Upper lobe of right lung (tissue), 1 donor: ENCODE results near the gene TXNDC15. TPM values are rescaled to one million over a fixed set of nuclear protein-coding genes. Genes with fewer than 3 reads are reported as not detected.
"Not testable (repeated sequence)": the region's sequence is repeated elsewhere in the genome, so short reads cannot be mapped to it uniquely, and the experiment has no call there.

Source experiments
- ATAC-seq: fragments of 200-7000 bp; cut with Tn5 transposase; one replicate; pipeline ENCODE4 v1.9.1; 2020; ENCODE audit warnings: mild to moderate bottlenecking, moderate library complexity
- DNase-seq: peaks from one replicate; pipeline ENCODE4 v3.0.0-alpha.2; 2020
- H3K27ac ChIP-seq: fragments of 200-600 bp; one replicate; pipeline ENCODE4 v1.8.0; 2022
- H3K27me3 ChIP-seq: fragments of 200-600 bp; one replicate; pipeline ENCODE4 v1.8.0; 2022; ENCODE audit warnings: mild to moderate bottlenecking
- H3K36me3 ChIP-seq: fragments of 200-600 bp; one replicate; pipeline ENCODE4 v1.8.0; 2022
- H3K4me1 ChIP-seq: fragments of 200-600 bp; one replicate; pipeline ENCODE4 v1.8.0; 2022
- H3K4me3 ChIP-seq: fragments of 200-600 bp; one replicate; pipeline ENCODE4 v1.8.0; 2022; ENCODE audit warnings: mild to moderate bottlenecking
- H3K9me3 ChIP-seq: fragments of 200-600 bp; one replicate; pipeline ENCODE4 v1.8.0; 2022
- CTCF ChIP-seq: fragments of 200-600 bp; IDR thresholded peaks from one replicate; pipeline ENCODE4 v1.8.0; 2022; ENCODE audit warnings: antibody characterized with exemption
- intact Hi-C: fragments of 100-400 bp; cut with DNase I; formaldehyde crosslinking; loops from one replicate; pipeline ENCODE4 v1.11.0; 2022
- total RNA-seq: library from RNA; stranded (reverse); fragmentation: NEBNext Ultra II Directional; extraction: Animal tissue kit (Norgen Biotek cat#: 25700); gene quantifications from one replicate; pipeline ENCODE4 v1.2.1, GENCODE V29; 2021
- donor health status: DM: no; HTN: yes; CAD: no; lungs with severe emphysema.

Gene TXNDC15
- total RNA-seq, 1 donor from 2014 or later: 60.6 TPM

GRCh38 chr5:134837530-134838181 is 36.5 kb upstream of the TXNDC15 start:
- TF ChIP-seq CTCF: no peak
- intact Hi-C loops: no loop called here
- Histone ChIP-seq H3K27me3 (no peaks in the 10 kb centered on the region), H3K4me1 (peaks cover 6% of the 10 kb centered on the region), H3K27ac (peak overlapping the region; percentile 20), H3K36me3 (peaks cover 17% of the 10 kb centered on the region), H3K9me3 (no peaks in the 10 kb centered on the region), H3K4me3 (no peak overlapping the region)
- ATAC-seq (no peak), DNase-seq (no peak)

- H3K27me3 ChIP-seq, H3K9me3 ChIP-seq, H3K4me1 ChIP-seq, DNase-seq, intact Hi-C loops, H3K4me3 ChIP-seq: not testable (repeated sequence)
- Histone ChIP-seq H3K36me3 (peaks cover 17% of the 10 kb centered on the region), H3K27ac (peak overlapping the region; percentile 26)
- ATAC-seq: peak; percentile 83
These were observed 35.8 kb upstream of the TXNDC15 start for GRCh38 chr5:134838361-134838760.

- no peaks in the 10 kb centered on the region for H3K9me3 ChIP-seq
- H3K36me3 ChIP-seq: peaks cover 14% of the 10 kb centered on the region
- H3K27me3 ChIP-seq: no peaks in the 10 kb centered on the region
- DNase-seq (no peak), ATAC-seq (no peak)
- no peak overlapping the region for H3K27ac ChIP-seq
- no peak overlapping the region for H3K4me3 ChIP-seq
- no peak for TF ChIP-seq CTCF
- H3K4me1 ChIP-seq: peaks cover 6% of the 10 kb centered on the region
- intact Hi-C loops: no loop called here
These were observed 33.4 kb upstream of the TXNDC15 start for GRCh38 chr5:134840811-134841210.

GRCh38 chr5:134844252-134844651 is 29.9 kb upstream of the TXNDC15 start:
- peaks cover 18% of the 10 kb centered on the region for H3K4me1 ChIP-seq
- H3K27ac ChIP-seq: no peak overlapping the region
- H3K9me3 ChIP-seq: no peaks in the 10 kb centered on the region
- intact Hi-C loops: no loop called here
- no peak overlapping the region for H3K4me3 ChIP-seq
- no peak for DNase-seq
- TF ChIP-seq CTCF: no peak
- H3K36me3 ChIP-seq: peaks cover 5% of the 10 kb centered on the region
- no peak for ATAC-seq
- no peaks in the 10 kb centered on the region for H3K27me3 ChIP-seq

GRCh38 chr5:134845335-134845851 is 28.8 kb upstream of the TXNDC15 start:
- H3K4me3 ChIP-seq: peak overlapping the region; percentile 78
- ATAC-seq (no peak), DNase-seq (no peak)
- H3K9me3 ChIP-seq: no peaks in the 10 kb centered on the region
- no peaks in the 10 kb centered on the region for H3K27me3 ChIP-seq
- intact Hi-C loops: no loop called here
- no peak for TF ChIP-seq CTCF
- peak overlapping the region; percentile 96 for H3K27ac ChIP-seq
- H3K4me1 ChIP-seq: peaks cover 23% of the 10 kb centered on the region
- H3K36me3 ChIP-seq: peaks cover 5% of the 10 kb centered on the region

GRCh38 chr5:134845852-134846640 is 28.1 kb upstream of the TXNDC15 start, which contains the start of gene C5orf24:
C5orf24 (plus strand) TSS chr5:134845968; CDS start chr5:134854901, 8,933 bp downstream.
- Histone ChIP-seq H3K27me3 (no peaks in the 10 kb centered on the region), H3K4me1 (peaks cover 24% of the 10 kb centered on the region), H3K36me3 (peaks cover 6% of the 10 kb centered on the region), H3K4me3 (peak within 1 kb of the TSS; percentile 78), H3K9me3 (no peaks in the 10 kb centered on the region), H3K27ac (peak within 1 kb of the TSS; percentile 96)
- peak; percentile 99 for ATAC-seq
- peak; percentile 98 for DNase-seq
- intact Hi-C loops: no loop called here
- TF ChIP-seq CTCF: no peak
